ENCODE results near the gene NACC2. TPM values are rescaled to one million over a fixed set of nuclear protein-coding genes. Genes with fewer than 3 reads are reported as not detected.

NACC2 gene
- total RNA-seq, 1 donor from 2014 or later = 3.6 TPM

GRCh38 chr9:136098210-136098609 lies 3.1 kb upstream of the NACC2 start:
- DNase-seq = no peak
- intact Hi-C loops (cut with micrococcal nuclease) = no loop called here
- Mint-ChIP-seq H3K4me1 (peaks cover 4% of the 10 kb centered on the region), H3K36me3 (ENCODE audit: low read depth) (no peaks in the 10 kb centered on the region), H3K4me3 (no peak overlapping the region), H3K27me3 (peaks cover 15% of the 10 kb centered on the region), H3K27ac (no peak overlapping the region), H3K9me3 (no peaks in the 10 kb centered on the region)

DNA sequence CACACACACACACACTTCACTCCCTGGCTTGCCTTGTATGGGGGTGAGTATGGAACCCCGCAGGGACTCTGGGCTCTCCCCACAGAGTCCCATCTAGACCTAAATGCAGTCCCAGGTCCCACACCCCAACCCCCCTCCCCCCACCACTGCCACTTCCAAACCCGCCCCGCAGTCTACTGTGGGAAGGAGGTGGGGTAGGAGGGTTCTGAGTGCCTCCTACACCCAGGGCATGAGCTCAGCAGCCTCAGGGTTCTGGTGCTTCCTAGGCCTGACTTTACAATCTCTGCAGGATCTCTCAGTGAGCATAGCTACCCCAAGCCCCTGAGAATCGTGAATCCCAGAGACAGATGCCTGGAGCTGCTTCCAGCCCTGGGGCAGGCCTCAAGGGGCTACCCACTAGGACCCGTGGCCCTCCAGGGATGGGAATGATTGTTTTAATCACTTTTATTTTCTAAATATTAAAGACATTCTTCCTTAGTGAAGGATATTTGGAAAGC lies 1.5 kb upstream of the NACC2 start:
- H3K27me3 Mint-ChIP-seq = peaks cover 15% of the 10 kb centered on the region
- no peaks in the 10 kb centered on the region for H3K36me3 Mint-ChIP-seq (ENCODE audit: low read depth)
- intact Hi-C loops (cut with micrococcal nuclease) = no loop called here
- no peak for DNase-seq
- H3K4me3 Mint-ChIP-seq = peak overlapping the region; percentile 44
- no peak overlapping the region for H3K27ac Mint-ChIP-seq
- no peaks in the 10 kb centered on the region for H3K9me3 Mint-ChIP-seq
- H3K4me1 Mint-ChIP-seq = peaks cover 4% of the 10 kb centered on the region

DNA sequence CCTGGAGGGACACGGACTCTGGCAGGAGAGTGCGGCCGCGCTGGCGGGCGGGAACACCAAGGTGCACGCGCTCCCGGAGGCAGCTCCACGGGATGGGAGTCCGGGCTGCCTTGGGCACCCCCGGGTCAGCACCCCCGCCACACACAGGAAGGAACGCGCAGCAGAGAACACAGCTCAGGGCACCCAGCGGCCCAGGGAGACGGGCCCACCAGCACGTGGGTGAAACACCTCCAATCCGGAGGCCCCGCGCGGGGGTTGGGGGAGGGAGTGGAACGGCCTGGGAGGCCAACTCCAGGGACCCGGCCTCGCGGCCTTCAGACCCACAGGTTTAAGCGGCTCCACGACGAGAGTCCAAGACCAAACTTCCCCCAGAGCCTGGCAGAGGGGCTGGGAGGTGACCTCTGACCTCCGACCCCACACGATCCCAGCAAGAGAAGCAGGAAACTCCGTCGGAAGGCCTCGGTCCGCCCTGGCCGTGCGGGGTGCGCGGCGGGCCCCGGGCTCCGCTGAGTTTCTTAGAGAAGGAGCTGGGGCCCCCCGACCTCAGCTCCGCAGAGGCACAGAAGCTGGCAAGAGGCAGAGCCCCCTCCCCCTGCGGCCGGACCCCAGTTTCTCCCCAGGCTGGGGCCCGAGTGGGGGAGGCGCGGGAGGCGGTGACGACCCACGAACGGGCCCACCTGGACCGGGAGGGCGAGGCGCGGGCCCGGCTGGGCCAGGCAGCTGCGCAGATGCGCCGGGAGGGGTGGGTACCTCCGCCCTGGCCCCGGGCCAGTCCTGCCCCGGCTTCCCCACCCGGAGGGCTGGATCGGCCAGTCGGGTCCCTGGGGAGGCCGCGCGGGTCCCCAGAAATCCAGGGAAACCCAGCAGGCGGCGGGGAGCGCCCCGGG lies 851 bp downstream of the NACC2 start:
- intact Hi-C loops (cut with micrococcal nuclease) = loop anchor here (2.0 kb wide), 1 partner anchor 25 kb away; the partner anchor contains the start of gene TMEM250
- DNase-seq = peak; percentile 77
- H3K27me3 Mint-ChIP-seq = peaks cover 15% of the 10 kb centered on the region
- no peak overlapping the region for H3K27ac Mint-ChIP-seq
- peaks cover 4% of the 10 kb centered on the region for H3K4me1 Mint-ChIP-seq
- peak overlapping the region; percentile 68 for H3K4me3 Mint-ChIP-seq
- H3K36me3 Mint-ChIP-seq (ENCODE audit: low read depth) = no peaks in the 10 kb centered on the region
- H3K9me3 Mint-ChIP-seq = no peaks in the 10 kb centered on the region

- no peak overlapping the region for H3K27ac Mint-ChIP-seq
These were observed 1.6 kb downstream of the NACC2 start for GRCh38 chr9:136093346-136093986.

GRCh38 chr9:136092741-136093140 lies 2.3 kb downstream of the NACC2 start:
- Mint-ChIP-seq H3K9me3 (no peaks in the 10 kb centered on the region), H3K27me3 (peaks cover 10% of the 10 kb centered on the region), H3K27ac (no peak overlapping the region), H3K36me3 (ENCODE audit: low read depth) (no peaks in the 10 kb centered on the region), H3K4me1 (no peaks in the 10 kb centered on the region), H3K4me3 (peak overlapping the region; percentile 60)
- intact Hi-C loops (cut with micrococcal nuclease) = no loop called here
- DNase-seq = no peak

More at GRCh38 chr9:136093346-136093986, 1.6 kb downstream of the NACC2 start:
- peaks cover 14% of the 10 kb centered on the region for H3K27me3 Mint-ChIP-seq
- no peaks in the 10 kb centered on the region for H3K9me3 Mint-ChIP-seq
- H3K36me3 Mint-ChIP-seq (ENCODE audit: low read depth) = no peaks in the 10 kb centered on the region
- intact Hi-C loops (cut with micrococcal nuclease) = no loop called here
- H3K4me1 Mint-ChIP-seq = no peaks in the 10 kb centered on the region
- H3K4me3 Mint-ChIP-seq = peak overlapping the region; percentile 68
- no peak for DNase-seq

GRCh38 chr9:136092353-136092650 lies 2.8 kb downstream of the NACC2 start:
- intact Hi-C loops (cut with micrococcal nuclease) = no loop called here
- H3K36me3 Mint-ChIP-seq (ENCODE audit: low read depth) = no peaks in the 10 kb centered on the region
- DNase-seq = no peak
- no peaks in the 10 kb centered on the region for H3K9me3 Mint-ChIP-seq
- no peak overlapping the region for H3K4me3 Mint-ChIP-seq
- no peak overlapping the region for H3K27ac Mint-ChIP-seq
- peaks cover 6% of the 10 kb centered on the region for H3K27me3 Mint-ChIP-seq
- H3K4me1 Mint-ChIP-seq = no peaks in the 10 kb centered on the region

DNA sequence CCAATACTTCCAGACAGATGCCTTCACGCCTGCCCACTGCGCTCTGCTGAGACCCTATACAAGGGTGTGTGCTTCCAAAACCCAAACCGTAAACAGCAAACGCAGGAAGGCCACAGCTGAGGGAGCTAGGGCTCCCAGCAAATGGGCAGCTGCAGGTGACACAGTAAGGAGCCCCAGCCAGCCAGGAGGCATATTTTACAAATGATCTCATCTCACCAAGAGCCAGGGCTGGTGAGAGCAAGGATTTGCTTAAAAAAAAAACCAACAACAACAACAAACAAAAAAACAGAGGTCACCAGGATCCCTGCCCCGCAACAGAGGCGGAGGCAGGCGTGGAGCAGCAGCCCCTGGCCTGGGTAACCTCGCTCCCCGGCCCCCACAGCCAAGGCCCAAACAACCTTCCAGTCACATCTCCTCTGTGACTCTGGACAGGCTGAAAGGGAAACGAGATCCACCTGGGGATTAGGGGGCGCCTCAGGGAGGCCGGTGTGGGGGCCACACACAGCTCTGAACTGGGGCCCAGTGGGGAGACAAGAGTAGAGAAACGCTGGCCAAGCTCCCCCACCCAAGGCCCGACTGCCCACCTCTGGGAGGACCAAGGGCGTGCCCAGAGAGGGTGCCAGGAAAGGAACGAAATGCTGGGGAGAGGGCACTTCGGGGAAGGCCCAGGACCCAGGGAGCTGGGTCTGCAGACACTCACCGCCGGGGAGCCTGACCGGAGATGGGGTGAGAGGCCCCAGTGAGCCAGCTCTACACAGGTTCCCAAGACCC lies 3.3 kb downstream of the NACC2 start:
- no peaks in the 10 kb centered on the region for H3K4me1 Mint-ChIP-seq
- peaks cover 6% of the 10 kb centered on the region for H3K27me3 Mint-ChIP-seq
- DNase-seq = no peak
- H3K4me3 Mint-ChIP-seq = no peak overlapping the region
- no peaks in the 10 kb centered on the region for H3K36me3 Mint-ChIP-seq (ENCODE audit: low read depth)
- no peaks in the 10 kb centered on the region for H3K9me3 Mint-ChIP-seq
- intact Hi-C loops (cut with micrococcal nuclease) = no loop called here
- no peak overlapping the region for H3K27ac Mint-ChIP-seq

DNA sequence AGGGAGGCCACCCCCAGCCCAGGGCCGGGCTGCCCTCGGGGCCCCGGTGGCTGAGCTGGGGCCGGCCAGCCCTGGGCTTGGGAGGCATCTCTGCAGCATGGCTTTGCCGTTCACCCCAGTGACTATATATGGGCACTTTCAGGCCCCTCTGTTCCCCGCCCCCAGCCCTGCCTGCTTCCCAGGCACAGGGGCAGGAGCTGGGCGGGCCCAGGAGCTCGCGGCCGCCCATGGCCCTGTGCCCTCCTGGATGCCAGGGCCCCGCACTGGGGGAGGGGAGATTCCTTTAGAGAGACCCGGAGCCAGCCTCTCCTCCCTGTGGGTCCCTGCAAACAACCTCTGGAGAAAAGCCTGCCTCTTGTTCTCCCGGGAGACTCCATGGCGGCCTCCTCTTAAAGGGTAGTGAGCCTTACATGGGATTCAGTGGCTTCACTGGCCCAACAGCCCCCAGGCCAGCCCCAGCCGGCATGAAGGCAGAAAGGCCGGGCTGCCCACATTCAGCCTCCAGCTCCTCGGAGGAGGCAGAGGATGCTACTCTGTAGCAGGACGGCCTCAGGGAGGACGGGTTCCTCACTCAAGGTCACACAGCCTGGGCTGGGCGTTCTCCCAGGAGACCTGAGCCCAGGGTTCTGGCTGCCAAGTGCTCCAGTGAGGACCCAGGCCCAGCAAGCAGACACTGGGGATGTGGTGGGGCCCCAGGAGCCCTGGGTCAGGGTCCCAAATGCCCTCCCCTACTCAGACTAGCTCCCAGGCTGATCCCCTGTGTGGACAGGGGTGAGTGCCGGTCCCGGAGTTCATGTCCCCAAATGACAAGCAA lies 4.1 kb downstream of the NACC2 start:
- intact Hi-C loops (cut with micrococcal nuclease) = no loop called here
- no peaks in the 10 kb centered on the region for H3K36me3 Mint-ChIP-seq (ENCODE audit: low read depth)

GRCh38 chr9:136090056-136090735 lies 4.9 kb downstream of the NACC2 start:
- Mint-ChIP-seq H3K27me3 (peaks cover 3% of the 10 kb centered on the region), H3K36me3 (ENCODE audit: low read depth) (no peaks in the 10 kb centered on the region), H3K27ac (no peak overlapping the region), H3K4me1 (no peaks in the 10 kb centered on the region), H3K9me3 (no peaks in the 10 kb centered on the region), H3K4me3 (no peak overlapping the region)
- no peak for DNase-seq
- intact Hi-C loops (cut with micrococcal nuclease) = no loop called here

More for the DNA sequence above, 4.1 kb downstream of the NACC2 start:
- peaks cover 3% of the 10 kb centered on the region for H3K27me3 Mint-ChIP-seq
- no peak for DNase-seq
- no peaks in the 10 kb centered on the region for H3K4me1 Mint-ChIP-seq
- H3K27ac Mint-ChIP-seq = no peak overlapping the region
- H3K4me3 Mint-ChIP-seq = no peak overlapping the region
- no peaks in the 10 kb centered on the region for H3K9me3 Mint-ChIP-seq

DNA sequence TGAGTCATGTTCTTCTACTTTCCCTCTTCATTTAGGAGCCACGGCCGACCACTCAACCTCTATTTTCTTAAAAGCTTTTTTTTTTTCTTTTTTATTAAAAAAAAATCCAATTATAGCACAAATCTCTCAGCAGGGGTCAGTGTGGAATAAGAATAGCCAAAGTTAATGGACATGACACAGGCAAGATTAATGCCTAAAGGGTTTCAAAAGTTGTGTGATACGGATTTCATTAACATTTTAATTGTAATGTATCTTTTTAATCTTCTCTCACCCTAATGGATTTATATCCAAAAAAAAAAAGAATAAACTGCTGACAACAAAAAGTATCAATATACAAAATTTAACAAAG lies 5.4 kb downstream of the NACC2 start:
- intact Hi-C loops (cut with micrococcal nuclease) = loop anchor here (1.0 kb wide), 1 partner anchor 34 kb away; no protein-coding TSS in a partner anchor
- peak; percentile 55 for DNase-seq
- no peaks in the 10 kb centered on the region for H3K9me3 Mint-ChIP-seq
- H3K27me3 Mint-ChIP-seq = peaks cover 3% of the 10 kb centered on the region
- no peaks in the 10 kb centered on the region for H3K36me3 Mint-ChIP-seq (ENCODE audit: low read depth)
- H3K27ac Mint-ChIP-seq = no peak overlapping the region
- no peak overlapping the region for H3K4me3 Mint-ChIP-seq
- H3K4me1 Mint-ChIP-seq = peaks cover 1% of the 10 kb centered on the region

DNA sequence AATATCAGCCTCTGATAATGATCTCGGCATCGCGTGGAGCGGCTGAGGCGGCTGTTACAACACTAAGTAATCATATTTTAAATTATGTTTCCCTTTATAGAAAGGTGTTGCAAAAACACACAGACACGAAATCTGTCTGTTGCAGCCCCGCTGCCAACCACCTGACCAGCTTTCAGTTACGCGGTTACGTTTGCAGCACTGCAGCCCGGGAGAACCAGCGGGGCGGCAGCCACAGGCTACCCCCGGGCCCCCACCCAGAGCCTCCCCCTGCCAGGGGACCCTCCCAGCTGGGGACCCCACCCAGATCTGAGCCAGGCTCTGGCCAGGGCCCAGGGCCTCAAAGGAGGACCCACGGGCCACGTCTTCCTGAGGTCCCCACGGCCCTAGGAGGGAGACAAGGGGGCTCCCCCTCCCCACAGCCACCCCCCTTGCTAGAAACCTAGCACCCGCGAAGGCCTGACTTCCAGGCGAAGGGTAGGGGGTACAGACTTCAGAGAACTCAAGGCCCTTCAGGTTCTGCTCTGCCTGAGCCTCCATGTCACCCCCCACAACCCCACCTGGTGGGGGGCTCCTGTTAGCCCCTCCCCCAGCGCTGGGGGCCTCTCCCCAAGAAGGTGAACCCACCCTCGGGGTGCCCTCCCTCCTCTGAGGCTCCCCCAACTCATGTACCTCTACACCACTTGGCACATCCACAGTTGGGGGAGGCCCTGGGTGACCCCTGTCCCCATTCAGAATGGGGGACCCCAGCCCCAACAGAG lies 6.0 kb downstream of the NACC2 start:
- no peak overlapping the region for H3K4me3 Mint-ChIP-seq
- H3K9me3 Mint-ChIP-seq = no peaks in the 10 kb centered on the region
- H3K36me3 Mint-ChIP-seq (ENCODE audit: low read depth) = no peaks in the 10 kb centered on the region
- peaks cover 3% of the 10 kb centered on the region for H3K27me3 Mint-ChIP-seq
- intact Hi-C loops (cut with micrococcal nuclease) = loop anchor here (1.0 kb wide), 1 partner anchor 34 kb away; no protein-coding TSS in a partner anchor
- no peak overlapping the region for H3K27ac Mint-ChIP-seq
- H3K4me1 Mint-ChIP-seq = peaks cover 2% of the 10 kb centered on the region
- DNase-seq = no peak

DNA sequence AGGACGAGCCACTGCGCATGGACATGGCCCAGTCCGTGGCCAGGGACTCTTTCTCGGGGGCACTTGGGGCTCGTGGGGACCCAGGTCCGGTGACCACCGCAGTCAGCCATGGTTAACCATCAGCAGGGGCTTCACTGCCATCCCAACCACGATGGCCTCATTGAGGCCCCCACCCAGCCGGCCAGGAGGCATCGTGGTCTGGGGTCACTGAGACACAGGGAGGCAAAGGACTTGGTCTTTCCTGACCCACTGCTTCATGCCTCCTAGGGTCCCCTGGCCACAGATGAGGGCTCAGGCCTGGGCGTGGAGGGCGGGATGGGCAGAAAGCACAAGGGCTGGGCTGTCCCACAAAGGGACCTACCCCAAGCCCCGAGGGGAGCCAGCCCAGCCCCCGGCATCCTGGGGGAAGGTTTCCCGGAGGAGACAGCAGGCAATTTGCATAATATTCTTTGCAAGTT lies 6.6 kb downstream of the NACC2 start:
- H3K4me1 Mint-ChIP-seq = peaks cover 2% of the 10 kb centered on the region
- no peaks in the 10 kb centered on the region for H3K9me3 Mint-ChIP-seq
- intact Hi-C loops (cut with micrococcal nuclease) = no loop called here
- no peak for DNase-seq
- H3K4me3 Mint-ChIP-seq = no peak overlapping the region
- no peaks in the 10 kb centered on the region for H3K36me3 Mint-ChIP-seq (ENCODE audit: low read depth)
- H3K27me3 Mint-ChIP-seq = no peaks in the 10 kb centered on the region
- no peak overlapping the region for H3K27ac Mint-ChIP-seq
